Stimulated activated CD4-positive, alpha-beta T cell treated with anti-CD3 and anti-CD28 coated beads, Interleukin-2, amount 100 ng/mL, for 4 hours (primary cell): ENCODE results near the gene MCFD2.
"Not testable (repeated sequence)": the region's sequence is repeated elsewhere in the genome, so short reads cannot be mapped to it uniquely, and the experiment has no call there.

Experiments used
- DNase-seq: peaks from one replicate; pipeline ENCODE4 v3.0.0-alpha.2; 2020; ENCODE audit warnings: low read depth

The MCFD2 gene

GRCh38 chr2:46902465-46902864 lies 13.1 kb downstream of the MCFD2 start:
- DNase-seq: no peak

GRCh38 chr2:46901611-46902010 lies 14.0 kb downstream of the MCFD2 start:
- no peak for DNase-seq

- no peak for DNase-seq
These were observed 15.2 kb downstream of the MCFD2 start for GRCh38 chr2:46900381-46900780.

- no peak for DNase-seq
These were observed 16.6 kb downstream of the MCFD2 start for GRCh38 chr2:46899053-46899452.

- no peak for DNase-seq
These were observed 17.6 kb downstream of the MCFD2 start for GRCh38 chr2:46898024-46898423.

GRCh38 chr2:46893269-46893939 lies 22.2 kb downstream of the MCFD2 start:
- DNase-seq: no peak

GRCh38 chr2:46891956-46892553 lies 23.6 kb downstream of the MCFD2 start:
- no peak for DNase-seq

GRCh38 chr2:46888421-46888952 lies 27.1 kb downstream of the MCFD2 start:
- DNase-seq: no peak

GRCh38 chr2:46887028-46887885 lies 28.3 kb downstream of the MCFD2 start:
- no peak for DNase-seq

- DNase-seq: no peak
These were observed 29.2 kb downstream of the MCFD2 start for GRCh38 chr2:46886268-46887027.

- no peak for DNase-seq
These were observed 30.2 kb downstream of the MCFD2 start for GRCh38 chr2:46885376-46885775.

GRCh38 chr2:46879511-46879910 lies 36.1 kb downstream of the MCFD2 start:
- no peak for DNase-seq

- DNase-seq: no peak
These were observed 36.7 kb downstream of the MCFD2 start for GRCh38 chr2:46878886-46879285.

- no peak for DNase-seq
These were observed 37.2 kb downstream of the MCFD2 start for GRCh38 chr2:46878240-46878877.

GRCh38 chr2:46877619-46878113 lies 37.9 kb downstream of the MCFD2 start:
- no peak for DNase-seq

- no peak for DNase-seq
These were observed 38.7 kb downstream of the MCFD2 start for GRCh38 chr2:46876741-46877384.

GRCh38 chr2:46875962-46876689 lies 39.5 kb downstream of the MCFD2 start:
- not testable (repeated sequence) for DNase-seq

- no peak for DNase-seq
These were observed 40.2 kb downstream of the MCFD2 start for GRCh38 chr2:46875226-46875899.

GRCh38 chr2:46874236-46874929 lies 41.2 kb downstream of the MCFD2 start:
- DNase-seq: no peak
